PC-9 (cell line): ENCODE measurements around the gene KIF5C. TPM values are rescaled to one million over a fixed set of nuclear protein-coding genes. Genes with fewer than 3 reads are reported as not detected.

Experiments used
- BruUV-seq: library from RNA; stranded (reverse); fragments of 400-500 nt; replicated peaks from 2 replicates; lab custom pipeline; 2021; lab: Mats Ljungman, UMichigan
- CTCF ChIA-PET: fragments of 300-600 bp; sonication (Branson Sonifier 250); formaldehyde crosslinking; loops from one replicate; lab custom pipeline; 2022; ENCODE audit warnings: antibody characterized with exemption; lab: Charles Lee
- POLR2A ChIA-PET: fragments of 300-600 bp; sonication (Branson Sonifier 250); formaldehyde crosslinking; loops from one replicate; lab custom pipeline; 2022; ENCODE audit warnings: antibody characterized with exemption; ENCODE audit not compliant: unreplicated experiment; lab: Charles Lee
- DNase-seq, 2 experiments: peaks; one replicate each; pipeline versions ENCODE4 v3.0.0 to v3.0.0-alpha.2; 2015 to 2022; ENCODE audit warnings: mixed read lengths in 1 of 2
- H2AFZ ChIP-seq: fragments of 200-600 bp; sonication (generic); 2 replicates; pipeline ENCODE4 v1.8.1; 2017; ENCODE audit warnings: antibody characterized with exemption
- H3F3A ChIP-seq: fragments of 200-600 bp; sonication (generic); 2 replicates; pipeline ENCODE4 v1.8.1; 2017; ENCODE audit warnings: antibody characterized with exemption, mild to moderate bottlenecking, low read depth; ENCODE audit not compliant: insufficient read depth
- H3K27ac ChIP-seq: fragments of 200-600 bp; sonication (generic); 2 replicates; pipeline ENCODE4 v1.6.1; 2016; ENCODE audit warnings: mixed run types
- H3K27me3 ChIP-seq: fragments of 200-600 bp; sonication (generic); 2 replicates; pipeline ENCODE4 v1.6.1; 2016; ENCODE audit warnings: low read depth, mixed run types; ENCODE audit not compliant: insufficient read depth
- H3K36me3 ChIP-seq: fragments of 200-600 bp; sonication (generic); 2 replicates; pipeline ENCODE4 v1.6.1; 2016; ENCODE audit warnings: low read depth, mixed run types
- H3K4me1 ChIP-seq: fragments of 200-600 bp; sonication (generic); replicated peaks from 2 replicates; pipeline ENCODE4 v1.6.1; 2016; ENCODE audit warnings: mixed run types; ENCODE audit not compliant: insufficient read depth
- H3K4me2 ChIP-seq: fragments of 200-600 bp; sonication (generic); 2 replicates; pipeline ENCODE4 v1.6.1; 2017; ENCODE audit warnings: mixed run types
- H3K4me3 ChIP-seq: fragments of 200-600 bp; sonication (generic); 2 replicates; pipeline ENCODE4 v1.6.1; 2016; ENCODE audit warnings: mixed run types
- H3K79me2 ChIP-seq: fragments of 200-600 bp; sonication (generic); 2 replicates; pipeline ENCODE4 v1.6.1; 2017; ENCODE audit warnings: low read depth, mixed run types
- H3K9me2 ChIP-seq: fragments of 200-600 bp; sonication (generic); 2 replicates; pipeline ENCODE4 v1.8.1; 2017; ENCODE audit warnings: mild to moderate bottlenecking; ENCODE audit not compliant: insufficient read depth
- H3K9me3 ChIP-seq: fragments of 200-600 bp; sonication (generic); 2 replicates; pipeline ENCODE4 v1.8.1; 2016; ENCODE audit warnings: low read depth; ENCODE audit not compliant: insufficient read depth
- H4K20me1 ChIP-seq: fragments of 200-600 bp; sonication (generic); 2 replicates; pipeline ENCODE4 v1.8.1; 2017; ENCODE audit not compliant: insufficient read depth
- EZH2 ChIP-seq: fragments of 200-600 bp; sonication (generic); IDR thresholded peaks from 2 replicates; pipeline ENCODE4 v1.8.0; 2017; ENCODE audit warnings: antibody characterized with exemption, low read depth
- intact Hi-C: fragments of 100-400 bp; cut with micrococcal nuclease; formaldehyde crosslinking; loops from one replicate; pipeline ENCODE4 v1.10.0; 2022; ENCODE audit not compliant: unreplicated experiment
- total RNA-seq: library from RNA; stranded (reverse); gene quantifications from 2 replicates; pipeline ENCODE4 v1.2.3, GENCODE V29; 2021
- TF ChIP-seq, protein P1 (sequence below): fragments of 200-600 bp; sonication (generic); conservative IDR thresholded peaks from 2 replicates; pipeline ENCODE4 v1.6.1; 2017; ENCODE audit warnings: mixed run types, antibody characterized with exemption, mild to moderate bottlenecking, moderate library complexity

KIF5C gene
- total RNA-seq, 1 experiment from 2014 or later, result 0.07 TPM

GRCh38 chr2:149009576-149010461 lies 134.8 kb downstream of the KIF5C start:
- no peaks in the 10 kb centered on the region for H4K20me1 ChIP-seq
- H2AFZ ChIP-seq, result no peak overlapping the region
- H3K9me3 ChIP-seq, result no peaks in the 10 kb centered on the region
- H3K27ac ChIP-seq, result no peak overlapping the region
- H3K4me2 ChIP-seq, result no peak overlapping the region
- H3K9me2 ChIP-seq, result no peaks in the 10 kb centered on the region
- DNase-seq, result no peak
- H3K4me3 ChIP-seq, result no peak overlapping the region
- ChIA-PET POLR2A (interaction anchor here (0.6 kb wide), 1 partner anchor 29 kb away, joined by 4 read pairs; the partner anchor contains the start of gene LYPD6B), CTCF (no interaction called here)
- no peaks in the 10 kb centered on the region for H3K36me3 ChIP-seq
- intact Hi-C loops, result no loop called here
- no TSS peak for BruUV-seq
- TF ChIP-seq, protein P1, sequence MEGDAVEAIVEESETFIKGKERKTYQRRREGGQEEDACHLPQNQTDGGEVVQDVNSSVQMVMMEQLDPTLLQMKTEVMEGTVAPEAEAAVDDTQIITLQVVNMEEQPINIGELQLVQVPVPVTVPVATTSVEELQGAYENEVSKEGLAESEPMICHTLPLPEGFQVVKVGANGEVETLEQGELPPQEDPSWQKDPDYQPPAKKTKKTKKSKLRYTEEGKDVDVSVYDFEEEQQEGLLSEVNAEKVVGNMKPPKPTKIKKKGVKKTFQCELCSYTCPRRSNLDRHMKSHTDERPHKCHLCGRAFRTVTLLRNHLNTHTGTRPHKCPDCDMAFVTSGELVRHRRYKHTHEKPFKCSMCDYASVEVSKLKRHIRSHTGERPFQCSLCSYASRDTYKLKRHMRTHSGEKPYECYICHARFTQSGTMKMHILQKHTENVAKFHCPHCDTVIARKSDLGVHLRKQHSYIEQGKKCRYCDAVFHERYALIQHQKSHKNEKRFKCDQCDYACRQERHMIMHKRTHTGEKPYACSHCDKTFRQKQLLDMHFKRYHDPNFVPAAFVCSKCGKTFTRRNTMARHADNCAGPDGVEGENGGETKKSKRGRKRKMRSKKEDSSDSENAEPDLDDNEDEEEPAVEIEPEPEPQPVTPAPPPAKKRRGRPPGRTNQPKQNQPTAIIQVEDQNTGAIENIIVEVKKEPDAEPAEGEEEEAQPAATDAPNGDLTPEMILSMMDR, result no peak
- TF ChIP-seq EZH2, result no peak
- H3K79me2 ChIP-seq, result no peaks in the 10 kb centered on the region
- no peaks in the 10 kb centered on the region for H3F3A ChIP-seq
- no peaks in the 10 kb centered on the region for H3K4me1 ChIP-seq
- no peaks in the 10 kb centered on the region for H3K27me3 ChIP-seq

DNA sequence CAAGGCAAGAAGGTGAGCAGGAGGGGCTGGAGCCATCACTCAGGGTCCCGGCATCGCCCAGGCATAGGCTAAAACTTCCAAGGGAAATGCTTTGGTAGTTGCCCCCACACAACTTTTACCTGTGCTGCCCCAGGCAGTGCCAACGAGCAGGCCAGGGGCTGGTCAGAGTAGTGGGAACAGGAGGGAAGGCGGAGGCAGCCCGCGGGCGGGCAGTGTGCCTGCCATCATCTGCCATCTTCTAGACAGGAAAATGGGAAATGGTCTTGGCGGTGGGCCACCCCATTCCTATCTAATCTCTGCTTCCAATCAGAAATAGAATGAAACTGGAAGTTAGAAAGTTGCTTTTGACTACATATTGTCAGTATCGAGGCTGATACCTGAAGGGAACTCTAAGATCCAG lies 137.5 kb downstream of the KIF5C start:
- Histone ChIP-seq H3K9me2 (no peaks in the 10 kb centered on the region), H3F3A (no peaks in the 10 kb centered on the region), H3K4me2 (no peak overlapping the region), H4K20me1 (no peaks in the 10 kb centered on the region), H2AFZ (no peak overlapping the region), H3K36me3 (no peaks in the 10 kb centered on the region), H3K79me2 (no peaks in the 10 kb centered on the region), H3K27me3 (no peaks in the 10 kb centered on the region), H3K9me3 (no peaks in the 10 kb centered on the region), H3K4me1 (no peaks in the 10 kb centered on the region), H3K4me3 (no peak overlapping the region), H3K27ac (no peak overlapping the region)
- intact Hi-C loops, result no loop called here
- no TSS peak for BruUV-seq
- ChIA-PET CTCF (no interaction called here), POLR2A (interaction anchor here (0.6 kb wide), 1 partner anchor 171 kb away, joined by 3 read pairs; no protein-coding TSS in a partner anchor)
- TF ChIP-seq, protein P1, result no peak
- no peak for TF ChIP-seq EZH2
- DNase-seq, result no peak

DNA sequence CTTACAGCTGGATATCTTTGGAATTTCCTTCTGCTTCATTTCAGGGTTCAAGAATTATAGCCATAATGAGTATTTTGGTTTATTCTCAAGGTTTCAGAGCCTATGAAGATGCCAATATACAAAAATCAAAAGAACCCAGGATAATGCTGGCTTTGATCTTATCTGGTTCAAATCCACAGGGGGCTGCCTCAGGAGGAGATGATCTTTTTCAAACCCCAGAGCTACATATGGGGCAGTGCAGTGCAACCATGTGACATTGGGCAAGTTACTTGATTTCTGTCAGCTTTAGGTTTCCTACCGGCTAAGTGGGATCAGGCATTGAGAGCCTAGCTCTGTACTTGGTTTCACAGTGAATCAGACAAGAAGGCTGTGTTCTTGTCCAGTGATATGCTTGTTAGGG lies 140.5 kb downstream of the KIF5C start:
- no peaks in the 10 kb centered on the region; the same call in 1 of the 2 replicates for H3K4me1 ChIP-seq
- H3K79me2 ChIP-seq, result no peaks in the 10 kb centered on the region
- H3K36me3 ChIP-seq, result no peaks in the 10 kb centered on the region
- DNase-seq, result no peak
- no peak overlapping the region for H3K27ac ChIP-seq
- H3F3A ChIP-seq, result no peaks in the 10 kb centered on the region
- POLR2A ChIA-PET, result no interaction called here
- no peaks in the 10 kb centered on the region for H4K20me1 ChIP-seq
- H3K27me3 ChIP-seq, result no peaks in the 10 kb centered on the region
- H3K9me3 ChIP-seq, result no peaks in the 10 kb centered on the region
- intact Hi-C loops, result no loop called here
- BruUV-seq, result no TSS peak
- no peak overlapping the region for H2AFZ ChIP-seq
- CTCF ChIA-PET, result interaction anchor here (0.8 kb wide), 1 partner anchor 560 kb away, joined by 3 read pairs; no protein-coding TSS in a partner anchor
- TF ChIP-seq, protein P1, result no peak
- TF ChIP-seq EZH2, result no peak
- no peaks in the 10 kb centered on the region for H3K9me2 ChIP-seq
- no peak overlapping the region for H3K4me2 ChIP-seq
- H3K4me3 ChIP-seq, result no peak overlapping the region
